ENCODE measurements around the gene IFNAR1. TPM values are rescaled to one million over a fixed set of nuclear protein-coding genes. Genes with fewer than 3 reads are reported as not detected.

Gene IFNAR1
- total RNA-seq, 3 donors from 2014 or later, result 30.2 to 44.8 (median 42.9) TPM

DNA sequence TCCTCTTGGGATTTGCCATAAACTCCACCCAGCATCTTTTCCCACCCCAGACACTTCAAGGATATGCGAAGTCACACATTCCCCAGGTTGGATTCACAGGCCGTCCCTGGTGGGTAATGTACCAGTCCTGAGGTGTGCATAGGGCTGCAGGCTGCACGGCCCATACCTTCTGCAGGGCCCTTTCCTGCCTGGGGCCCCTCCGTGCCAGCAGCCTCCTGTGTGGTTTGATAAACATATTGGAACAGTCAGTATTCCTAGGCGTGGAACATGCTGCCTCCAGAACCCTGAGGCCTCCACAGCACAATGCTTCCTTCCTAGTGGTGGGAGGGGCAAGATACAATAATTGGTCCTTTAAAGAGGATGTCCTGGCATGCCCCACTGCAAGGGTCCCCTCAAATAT is 32.0 kb upstream of the IFNAR1 start:
- peaks cover 0 to 7% of the 10 kb centered on the region in 2 donors for H3K4me1 ChIP-seq
- H3K36me3 ChIP-seq, result no peaks in the 10 kb centered on the region
- no peak overlapping the region for H3K4me3 ChIP-seq
- intact Hi-C loops (cut with DNase I; ENCODE audit: low total_unique reads), result no loop called here
- H3K27me3 ChIP-seq, result no peaks in the 10 kb centered on the region
- DNase-seq (ENCODE audit: low spot score in 2 of 2), result no peak
- no peaks in the 10 kb centered on the region for H3K9me3 ChIP-seq
- peak overlapping the region in 1 of 2 donors; percentile 52 for H3K27ac ChIP-seq
- TF ChIP-seq POLR2A (IDR thresholded peaks at IDR 0.05), result no peak

DNA sequence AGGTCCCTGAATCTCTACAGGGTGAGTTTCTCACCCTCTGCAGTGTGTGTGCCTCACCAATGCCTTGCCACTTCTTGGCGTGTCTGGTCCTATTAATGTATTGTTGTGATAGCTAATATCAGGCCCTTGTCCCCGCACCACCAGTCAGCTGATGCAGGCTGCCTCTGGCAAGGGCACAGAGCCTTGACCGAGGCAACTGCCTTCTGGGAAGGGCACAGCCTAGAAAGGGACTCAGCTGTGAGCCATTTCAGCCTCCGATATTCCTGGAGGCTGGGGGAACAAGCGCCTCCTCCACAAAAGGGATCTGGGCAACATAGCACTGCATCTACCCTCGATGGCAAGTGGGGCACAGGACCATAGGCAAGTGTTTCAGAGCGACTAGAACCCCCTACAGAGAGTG is 31.6 kb upstream of the IFNAR1 start:
- H3K36me3 ChIP-seq, result no peaks in the 10 kb centered on the region
- peaks cover 0 to 7% of the 10 kb centered on the region in 2 donors for H3K4me1 ChIP-seq
- intact Hi-C loops (cut with DNase I; ENCODE audit: low total_unique reads), result no loop called here
- H3K27me3 ChIP-seq, result no peaks in the 10 kb centered on the region
- DNase-seq (ENCODE audit: low spot score in 2 of 2), result no peak
- H3K9me3 ChIP-seq, result no peaks in the 10 kb centered on the region
- no peak overlapping the region for H3K4me3 ChIP-seq
- peak overlapping the region; percentile 52 to 58 for H3K27ac ChIP-seq
- TF ChIP-seq POLR2A (IDR thresholded peaks at IDR 0.05), result no peak
- TF ChIP-seq, protein P1, sequence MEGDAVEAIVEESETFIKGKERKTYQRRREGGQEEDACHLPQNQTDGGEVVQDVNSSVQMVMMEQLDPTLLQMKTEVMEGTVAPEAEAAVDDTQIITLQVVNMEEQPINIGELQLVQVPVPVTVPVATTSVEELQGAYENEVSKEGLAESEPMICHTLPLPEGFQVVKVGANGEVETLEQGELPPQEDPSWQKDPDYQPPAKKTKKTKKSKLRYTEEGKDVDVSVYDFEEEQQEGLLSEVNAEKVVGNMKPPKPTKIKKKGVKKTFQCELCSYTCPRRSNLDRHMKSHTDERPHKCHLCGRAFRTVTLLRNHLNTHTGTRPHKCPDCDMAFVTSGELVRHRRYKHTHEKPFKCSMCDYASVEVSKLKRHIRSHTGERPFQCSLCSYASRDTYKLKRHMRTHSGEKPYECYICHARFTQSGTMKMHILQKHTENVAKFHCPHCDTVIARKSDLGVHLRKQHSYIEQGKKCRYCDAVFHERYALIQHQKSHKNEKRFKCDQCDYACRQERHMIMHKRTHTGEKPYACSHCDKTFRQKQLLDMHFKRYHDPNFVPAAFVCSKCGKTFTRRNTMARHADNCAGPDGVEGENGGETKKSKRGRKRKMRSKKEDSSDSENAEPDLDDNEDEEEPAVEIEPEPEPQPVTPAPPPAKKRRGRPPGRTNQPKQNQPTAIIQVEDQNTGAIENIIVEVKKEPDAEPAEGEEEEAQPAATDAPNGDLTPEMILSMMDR (IDR thresholded peaks at IDR 0.05), result no peak
- TF ChIP-seq POLR2AphosphoS5 (IDR thresholded peaks at IDR 0.05), result no peak

DNA sequence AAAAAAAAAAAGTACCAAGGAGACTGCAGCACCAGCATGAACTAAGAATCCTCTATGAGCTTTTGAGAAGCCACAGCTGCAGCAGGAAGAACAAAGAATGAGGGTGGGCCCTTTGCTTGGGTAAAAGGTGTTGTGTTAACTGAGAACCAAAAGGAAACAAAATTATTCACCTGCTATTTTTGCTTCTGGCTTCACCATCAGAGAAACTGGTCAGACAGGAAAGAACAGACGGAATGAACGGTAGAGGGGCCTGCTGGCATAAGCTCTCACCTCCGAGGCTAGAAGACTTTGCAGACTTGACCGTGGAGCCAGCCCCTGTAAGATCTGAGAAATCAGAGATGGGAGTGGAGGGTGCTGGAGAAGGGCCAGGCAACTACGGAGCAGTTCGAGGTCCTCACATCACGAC is 31.0 kb upstream of the IFNAR1 start:
- no peak for DNase-seq (ENCODE audit: low spot score in 2 of 2)
- Histone ChIP-seq H3K4me1 (peaks cover 0 to 2% of the 10 kb centered on the region in 2 donors), H3K4me3 (no peak overlapping the region), H3K9me3 (no peaks in the 10 kb centered on the region), H3K36me3 (no peaks in the 10 kb centered on the region), H3K27ac (peak overlapping the region; percentile 35 to 58), H3K27me3 (no peaks in the 10 kb centered on the region)
- intact Hi-C loops (cut with DNase I; ENCODE audit: low total_unique reads), result no loop called here
- TF ChIP-seq POLR2AphosphoS5 (IDR thresholded peaks at IDR 0.05) (no peak), POLR2A (IDR thresholded peaks at IDR 0.05) (no peak)
- TF ChIP-seq, protein P1 (IDR thresholded peaks at IDR 0.05), result no peak

DNA sequence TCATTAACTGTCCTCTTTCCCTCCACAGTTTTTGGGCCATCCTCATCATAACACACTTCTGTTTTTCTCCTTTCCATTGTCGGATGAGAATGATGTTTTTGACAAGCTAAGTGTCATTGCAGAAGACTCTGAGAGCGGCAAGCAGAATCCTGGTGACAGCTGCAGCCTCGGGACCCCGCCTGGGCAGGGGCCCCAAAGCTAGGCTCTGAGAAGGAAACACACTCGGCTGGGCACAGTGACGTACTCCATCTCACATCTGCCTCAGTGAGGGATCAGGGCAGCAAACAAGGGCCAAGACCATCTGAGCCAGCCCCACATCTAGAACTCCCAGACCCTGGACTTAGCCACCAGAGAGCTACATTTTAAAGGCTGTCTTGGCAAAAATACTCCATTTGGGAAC is 28.6 kb upstream of the IFNAR1 start:
- TF ChIP-seq POLR2AphosphoS5 (IDR thresholded peaks at IDR 0.05) (no peak), POLR2A (IDR thresholded peaks at IDR 0.05) (no peak)
- TF ChIP-seq, protein P1 (IDR thresholded peaks at IDR 0.05), result no peak
- H3K27ac ChIP-seq, result no peak overlapping the region
- no peak for DNase-seq (ENCODE audit: low spot score in 2 of 2)
- intact Hi-C loops (cut with DNase I; ENCODE audit: low total_unique reads), result no loop called here
- H3K4me3 ChIP-seq, result no peak overlapping the region
- no peaks in the 10 kb centered on the region for H3K27me3 ChIP-seq
- no peaks in the 10 kb centered on the region for H3K9me3 ChIP-seq
- no peaks in the 10 kb centered on the region for H3K4me1 ChIP-seq
- no peaks in the 10 kb centered on the region for H3K36me3 ChIP-seq

DNA sequence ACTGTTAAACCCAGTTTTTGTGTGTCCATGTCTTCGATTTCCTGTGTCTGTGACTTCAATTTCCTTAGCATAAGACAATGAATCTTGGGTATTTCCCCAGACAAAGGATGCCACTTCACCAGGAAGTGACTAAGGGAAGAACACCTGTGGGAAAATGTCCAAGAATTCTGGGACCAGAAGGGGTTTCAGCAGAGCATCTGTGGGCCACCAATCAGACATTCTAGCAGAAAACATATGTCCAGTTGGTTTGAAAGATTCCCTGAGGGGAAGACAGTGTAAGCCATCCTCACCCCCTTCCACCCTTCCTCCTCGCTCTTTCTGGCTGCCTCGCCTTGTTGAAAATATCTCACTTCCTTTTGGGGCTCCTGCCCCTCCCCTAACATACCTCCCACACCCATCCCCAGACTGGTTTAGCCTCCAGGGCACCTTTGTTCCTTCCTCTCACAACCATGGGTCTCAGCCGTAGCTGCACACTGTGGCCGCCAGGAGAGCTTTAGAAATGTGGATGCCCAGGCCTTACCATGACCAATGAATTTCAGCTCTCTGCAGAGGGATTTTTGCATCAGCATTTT is 25.5 kb upstream of the IFNAR1 start:
- no peaks in the 10 kb centered on the region for H3K27me3 ChIP-seq
- TF ChIP-seq, protein P1 (IDR thresholded peaks at IDR 0.05), result peak in 1 of 3 donors; percentile 36
- TF ChIP-seq POLR2A (IDR thresholded peaks at IDR 0.05), result no peak
- no peak for TF ChIP-seq POLR2AphosphoS5 (IDR thresholded peaks at IDR 0.05)
- DNase-seq (ENCODE audit: low spot score in 2 of 2), result no peak
- intact Hi-C loops (cut with DNase I; ENCODE audit: low total_unique reads), result no loop called here
- no peaks in the 10 kb centered on the region for H3K36me3 ChIP-seq
- no peaks in the 10 kb centered on the region for H3K9me3 ChIP-seq
- no peak overlapping the region for H3K4me3 ChIP-seq
- H3K4me1 ChIP-seq, result no peaks in the 10 kb centered on the region
- peak overlapping the region; percentile 49 to 67 for H3K27ac ChIP-seq

All from breast epithelium (tissue), 4 donors.